HFFc6 (cell line): ENCODE data around the gene SMURF2. TPM values are rescaled to one million over a fixed set of nuclear protein-coding genes. Genes with fewer than 3 reads are reported as not detected.

Source experiments
- DNase-seq: peaks from one replicate; pipeline ENCODE4 v3.0.0-alpha.2; 2018
- H3K27ac Mint-ChIP-seq: 2 replicates; pipeline ENCODE4 v1.8.0; 2020; ENCODE audit warnings: mild to moderate bottlenecking, mixed read lengths
- H3K27me3 Mint-ChIP-seq: 2 replicates; pipeline ENCODE4 v1.8.0; 2021; ENCODE audit warnings: mild to moderate bottlenecking, moderate library complexity, mixed read lengths; ENCODE audit not compliant: insufficient read depth
- H3K36me3 Mint-ChIP-seq: 2 replicates; pipeline ENCODE4 v1.8.0; 2021; ENCODE audit warnings: low read depth, mixed read lengths
- H3K4me1 Mint-ChIP-seq: 2 replicates; pipeline ENCODE4 v1.8.0; 2020; ENCODE audit warnings: low read depth, mixed read lengths
- H3K4me3 Mint-ChIP-seq: 2 replicates; pipeline ENCODE4 v1.8.0; 2020; ENCODE audit warnings: mild to moderate bottlenecking, moderate library complexity, mixed read lengths
- H3K9me3 Mint-ChIP-seq: 2 replicates; pipeline ENCODE4 v1.8.0; 2020; ENCODE audit warnings: mild to moderate bottlenecking, mixed read lengths
- CTCF ChIP-seq: fragments of 200-600 bp; sonication (generic); IDR thresholded peaks from 2 replicates; pipeline ENCODE4 v1.5.0; 2021; ENCODE audit warnings: antibody characterized with exemption, mild to moderate bottlenecking
- total RNA-seq, 6 experiments: library from RNA; stranded (reverse); fragmentation: NEBNext Ultra II Directional; extraction: Animal tissue kit (Norgen Biotek cat#: 25700); gene quantifications; 2 replicates in 1 of 6; 3 replicates in 5 of 6; pipeline ENCODE4 v1.2.3, GENCODE V29; 2021

SMURF2 gene
- total RNA-seq, 6 experiments from 2014 or later = 92.5 to 206 (median 99.1) TPM

- no peak overlapping the region for H3K4me3 Mint-ChIP-seq
- H3K27me3 Mint-ChIP-seq = no peaks in the 10 kb centered on the region
- peaks cover 20% of the 10 kb centered on the region for H3K36me3 Mint-ChIP-seq
- H3K9me3 Mint-ChIP-seq = no peaks in the 10 kb centered on the region
- DNase-seq = no peak
- peaks cover 64% of the 10 kb centered on the region for H3K4me1 Mint-ChIP-seq
- no peak for TF ChIP-seq CTCF
- peak overlapping the region; percentile 67 for H3K27ac Mint-ChIP-seq
Observed at GRCh38 chr17:64596988-64597387, 65.1 kb downstream of the SMURF2 start.

- Mint-ChIP-seq H3K27ac (peak overlapping the region; percentile 67), H3K27me3 (no peaks in the 10 kb centered on the region), H3K36me3 (peaks cover 25% of the 10 kb centered on the region), H3K4me1 (peaks cover 64% of the 10 kb centered on the region), H3K9me3 (no peaks in the 10 kb centered on the region), H3K4me3 (no peak overlapping the region)
- no peak for DNase-seq
- no peak for TF ChIP-seq CTCF
Observed at GRCh38 chr17:64596439-64596838, 65.7 kb downstream of the SMURF2 start.

- Mint-ChIP-seq H3K36me3 (peaks cover 41% of the 10 kb centered on the region), H3K27ac (peak overlapping the region; percentile 67), H3K4me3 (no peak overlapping the region; the same call in 1 of the 2 replicates), H3K27me3 (peaks cover 2% of the 10 kb centered on the region; the same call in 1 of the 2 replicates), H3K9me3 (no peaks in the 10 kb centered on the region), H3K4me1 (peaks cover 30% of the 10 kb centered on the region)
- DNase-seq = no peak
- TF ChIP-seq CTCF = no peak
Observed at GRCh38 chr17:64591944-64592343, 70.2 kb downstream of the SMURF2 start.

DNA sequence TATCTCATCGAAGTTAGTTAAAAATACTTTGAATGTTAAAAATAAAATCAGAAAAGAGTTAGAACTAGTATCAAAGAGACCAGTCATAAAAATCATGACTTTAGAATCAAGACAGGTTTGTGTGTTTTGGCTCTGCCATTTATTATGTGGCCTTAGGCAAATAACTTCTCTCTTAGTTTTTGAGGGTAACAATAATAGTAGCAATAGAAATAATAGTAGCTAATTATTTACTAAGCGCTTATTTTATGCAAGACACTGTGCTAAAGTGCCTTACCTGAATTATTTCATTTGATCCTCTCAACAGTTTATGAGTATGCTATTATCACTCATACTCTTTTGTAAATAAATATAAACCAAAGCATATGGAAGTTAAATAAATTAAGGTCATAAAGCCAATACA, 77.0 kb downstream of the SMURF2 start:
- Mint-ChIP-seq H3K9me3 (no peaks in the 10 kb centered on the region), H3K4me3 (no peak overlapping the region), H3K4me1 (peaks cover 31% of the 10 kb centered on the region), H3K27me3 (peaks cover 11% of the 10 kb centered on the region), H3K36me3 (peaks cover 43% of the 10 kb centered on the region), H3K27ac (no peak overlapping the region)
- TF ChIP-seq CTCF = no peak
- no peak for DNase-seq

- no peak for DNase-seq
- Mint-ChIP-seq H3K4me3 (no peak overlapping the region), H3K27me3 (peaks cover 9% of the 10 kb centered on the region), H3K9me3 (no peaks in the 10 kb centered on the region), H3K27ac (peak overlapping the region; percentile 52), H3K4me1 (peaks cover 40% of the 10 kb centered on the region), H3K36me3 (peaks cover 40% of the 10 kb centered on the region)
- no peak for TF ChIP-seq CTCF
Observed at GRCh38 chr17:64583038-64583437, 79.1 kb downstream of the SMURF2 start.
